ENCODE measurements around the gene DDAH1. TPM values are rescaled to one million over a fixed set of nuclear protein-coding genes. Genes with fewer than 3 reads are reported as not detected.

Gene DDAH1
- total and polyA plus RNA-seq, 2 of the 4 experiments (the other 2 are of a cell fraction), result 78.0 to 94.5 TPM

GRCh38 chr1:85306236-85306635 is 158.7 kb downstream of the DDAH1 start (continued):
- TF ChIP-seq CEBPB (IDR thresholded peaks at IDR 0.05; ENCODE audit: low read depth, low read length) (no peak), MAZ (IDR thresholded peaks at IDR 0.05; ENCODE audit: borderline replicate concordance, low read depth, low read length) (no peak), SMC3 (IDR thresholded peaks at IDR 0.05; ENCODE audit: low read depth, low read length) (no peak), RCOR1 (IDR thresholded peaks at IDR 0.05; ENCODE audit: insufficient replicate concordance, low read length) (no peak), RFX5 (IDR thresholded peaks at IDR 0.05; ENCODE audit: low read depth, low read length) (no peak)

- no CpG with 5 or more reads among the region's 4 CpGs for WGBS, 2 experiments (ENCODE audit: extremely low coverage in 2 of 2, insufficient read length in 1 of 2)
- ATAC-seq (ENCODE audit: low read depth) (no peak), DNase-seq (no peak)
- intact Hi-C loops (cut with micrococcal nuclease) (no loop called here), dilution Hi-C loops (cut with HindIII; ENCODE audit: low sequenced_read_pairs, unreplicated experiment) (no loop called here), in situ Hi-C loops (cut with MboI; ENCODE audit: low sequenced_read_pairs) (loop anchor here (10.0 kb wide), 2 partner anchors 571 to 1051 kb away; no protein-coding TSS in a partner anchor)
- no peak overlapping the region for H3K27ac ChIP-seq (ENCODE audit: insufficient read depth, low read length)
- no peak overlapping the region for H3K9ac ChIP-seq (ENCODE audit: low read depth, low read length)
- no peak overlapping the region for H3K56ac ChIP-seq (ENCODE audit: extremely low read depth, insufficient read depth, low read length)
- no peak overlapping the region for H3K18ac ChIP-seq (ENCODE audit: low read depth, low read length)
- no peak overlapping the region for H2BK5ac ChIP-seq (ENCODE audit: low read depth, low read length, poor library complexity, severe bottlenecking)
- 0 out of 2 replicates have a peak overlapping the region, but pooled peaks have one; percentile 2 for H2AK5ac ChIP-seq (ENCODE audit: low read depth, low read length)
- no peak overlapping the region for H3K14ac ChIP-seq (replicated peaks; ENCODE audit: low read depth, low read length)
- no peak overlapping the region for H2AK9ac ChIP-seq (replicated peaks; ENCODE audit: low read depth, low read length, poor library complexity)
- H3K4me3 ChIP-seq (ENCODE audit: insufficient read depth, low read depth, low read length), result no peak overlapping the region
- H3K4me2 ChIP-seq (ENCODE audit: low read depth, low read length), result no peak overlapping the region
- no peaks in the 10 kb centered on the region for H3K27me3 ChIP-seq (ENCODE audit: control insufficient read depth, insufficient read depth, low read length)
- no peak overlapping the region for H4K8ac ChIP-seq (ENCODE audit: low read depth in 2 of 2, low read length in 2 of 2)
- H4K20me1 ChIP-seq (ENCODE audit: insufficient read depth, low read length), result no peaks in the 10 kb centered on the region
- H3K36me3 ChIP-seq (ENCODE audit: control insufficient read depth, insufficient read depth, low read length), result no peaks in the 10 kb centered on the region
- H2BK15ac ChIP-seq (ENCODE audit: low read depth, low read length), result no peak overlapping the region
- no peaks in the 10 kb centered on the region for H3K9me3 ChIP-seq (ENCODE audit: control insufficient read depth, insufficient read depth, low read length)
- no peak overlapping the region for H4K5ac ChIP-seq (ENCODE audit: low read depth, low read length)
- H2BK20ac ChIP-seq (ENCODE audit: low read depth, low read length), result no peak overlapping the region
- no peak for TF ChIP-seq MAFK (IDR thresholded peaks at IDR 0.05; ENCODE audit: low read depth, low read length)
- no peak for TF ChIP-seq SMC3 (IDR thresholded peaks at IDR 0.05; ENCODE audit: low read depth, low read length)
- no peak for TF ChIP-seq FOS (IDR thresholded peaks at IDR 0.05; ENCODE audit: low read depth, low read length)
- no peak for TF ChIP-seq ELK1 (IDR thresholded peaks at IDR 0.05; ENCODE audit: borderline replicate concordance, low read depth, low read length)
- TF ChIP-seq RFX5 (IDR thresholded peaks at IDR 0.05; ENCODE audit: low read depth, low read length), result no peak
- no peak for TF ChIP-seq POLR2A (IDR thresholded peaks at IDR 0.05; ENCODE audit: low read depth, low read length)
- H3K9me1 ChIP-seq (ENCODE audit: insufficient read depth, low read length), result peaks cover 8% of the 10 kb centered on the region
- 0 out of 2 replicates have a peak overlapping the region, but pooled peaks have one; percentile 6 for H4K91ac ChIP-seq (ENCODE audit: insufficient read depth, low read depth, low read length)
- POLR2A ChIA-PET (ENCODE audit: unreplicated experiment), result no interaction called here
- H3K4ac ChIP-seq (ENCODE audit: low read depth, low read length), result 0 out of 2 replicates have a peak overlapping the region, but pooled peaks have one; percentile 13
- BruUV-seq (replicated peaks), result no TSS peak
- CTCF ChIA-PET, result no interaction called here
- H3K79me1 ChIP-seq (ENCODE audit: low read depth in 1 of 2, low read length in 2 of 2), result peaks cover 3 to 7% of the 10 kb centered on the region in 2 experiments; a peak in 3 of 4 replicates
- no peak overlapping the region for H3K23ac ChIP-seq (ENCODE audit: low read depth, low read length)
- H2BK120ac ChIP-seq (ENCODE audit: low read depth, low read length), result no peak overlapping the region
- peaks cover 6% of the 10 kb centered on the region for H3K4me1 ChIP-seq (ENCODE audit: control insufficient read depth, insufficient read depth, low read length)
- H2AFZ ChIP-seq (replicated peaks; ENCODE audit: low read length, poor library complexity), result no peak overlapping the region
These were observed 161.4 kb downstream of the DDAH1 start for GRCh38 chr1:85303440-85304162.
